Measurements from ENCODE around the gene TCF19.

Gene TCF19, protein sequence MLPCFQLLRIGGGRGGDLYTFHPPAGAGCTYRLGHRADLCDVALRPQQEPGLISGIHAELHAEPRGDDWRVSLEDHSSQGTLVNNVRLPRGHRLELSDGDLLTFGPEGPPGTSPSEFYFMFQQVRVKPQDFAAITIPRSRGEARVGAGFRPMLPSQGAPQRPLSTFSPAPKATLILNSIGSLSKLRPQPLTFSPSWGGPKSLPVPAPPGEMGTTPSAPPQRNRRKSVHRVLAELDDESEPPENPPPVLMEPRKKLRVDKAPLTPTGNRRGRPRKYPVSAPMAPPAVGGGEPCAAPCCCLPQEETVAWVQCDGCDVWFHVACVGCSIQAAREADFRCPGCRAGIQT

GRCh38 chr6:31158140-31158862 is at the start of gene TCF19:
TCF19 (plus strand) TSS chr6:31158589; CDS start chr6:31159470, 881 bp downstream.
- TF ChIP-seq, protein P1, sequence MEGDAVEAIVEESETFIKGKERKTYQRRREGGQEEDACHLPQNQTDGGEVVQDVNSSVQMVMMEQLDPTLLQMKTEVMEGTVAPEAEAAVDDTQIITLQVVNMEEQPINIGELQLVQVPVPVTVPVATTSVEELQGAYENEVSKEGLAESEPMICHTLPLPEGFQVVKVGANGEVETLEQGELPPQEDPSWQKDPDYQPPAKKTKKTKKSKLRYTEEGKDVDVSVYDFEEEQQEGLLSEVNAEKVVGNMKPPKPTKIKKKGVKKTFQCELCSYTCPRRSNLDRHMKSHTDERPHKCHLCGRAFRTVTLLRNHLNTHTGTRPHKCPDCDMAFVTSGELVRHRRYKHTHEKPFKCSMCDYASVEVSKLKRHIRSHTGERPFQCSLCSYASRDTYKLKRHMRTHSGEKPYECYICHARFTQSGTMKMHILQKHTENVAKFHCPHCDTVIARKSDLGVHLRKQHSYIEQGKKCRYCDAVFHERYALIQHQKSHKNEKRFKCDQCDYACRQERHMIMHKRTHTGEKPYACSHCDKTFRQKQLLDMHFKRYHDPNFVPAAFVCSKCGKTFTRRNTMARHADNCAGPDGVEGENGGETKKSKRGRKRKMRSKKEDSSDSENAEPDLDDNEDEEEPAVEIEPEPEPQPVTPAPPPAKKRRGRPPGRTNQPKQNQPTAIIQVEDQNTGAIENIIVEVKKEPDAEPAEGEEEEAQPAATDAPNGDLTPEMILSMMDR (IDR thresholded peaks at IDR 0.05; ENCODE audit: poor library complexity, severe bottlenecking), result no peak
- peak; percentile 97 for DNase-seq (ENCODE audit: low spot score)
- peak within 1 kb of the TSS; percentile 52 for H3K4me3 ChIP-seq (ENCODE audit: severe bottlenecking)

GRCh38 chr6:31110825-31111582 is 47.4 kb upstream of the TCF19 start:
- no peak overlapping the region for H3K27ac ChIP-seq (ENCODE audit: poor library complexity, severe bottlenecking)
- no peaks in the 10 kb centered on the region for H3K27me3 ChIP-seq (ENCODE audit: insufficient read depth, poor library complexity, severe bottlenecking)
- H3K4me1 ChIP-seq (ENCODE audit: insufficient read depth, poor library complexity, severe bottlenecking), result peaks cover 16% of the 10 kb centered on the region
- TF ChIP-seq, protein P1 (IDR thresholded peaks at IDR 0.05; ENCODE audit: poor library complexity, severe bottlenecking), result no peak
- ATAC-seq (ENCODE audit: low read depth) (no peak), DNase-seq (ENCODE audit: low spot score) (no peak)
- H3K36me3 ChIP-seq (ENCODE audit: low read depth), result no peaks in the 10 kb centered on the region
- no peak overlapping the region for H3K4me3 ChIP-seq (ENCODE audit: severe bottlenecking)
- no peaks in the 10 kb centered on the region for H3K9me3 ChIP-seq (ENCODE audit: severe bottlenecking)

More at GRCh38 chr6:31158140-31158862, at the start of gene TCF19:
- Histone ChIP-seq H3K9me3 (ENCODE audit: severe bottlenecking) (no peaks in the 10 kb centered on the region), H3K27ac (ENCODE audit: poor library complexity, severe bottlenecking) (peak within 1 kb of the TSS; percentile 62), H3K36me3 (ENCODE audit: low read depth) (peaks cover 59% of the 10 kb centered on the region), H3K27me3 (ENCODE audit: insufficient read depth, poor library complexity, severe bottlenecking) (no peaks in the 10 kb centered on the region), H3K4me1 (ENCODE audit: insufficient read depth, poor library complexity, severe bottlenecking) (peaks cover 3% of the 10 kb centered on the region)
- peak; percentile 90 for ATAC-seq (ENCODE audit: low read depth)

GRCh38 chr6:31111712-31112111 is 46.7 kb upstream of the TCF19 start:
- ATAC-seq (ENCODE audit: low read depth) (no peak), DNase-seq (ENCODE audit: low spot score) (no peak)
- no peaks in the 10 kb centered on the region for H3K9me3 ChIP-seq (ENCODE audit: severe bottlenecking)
- H3K4me1 ChIP-seq (ENCODE audit: insufficient read depth, poor library complexity, severe bottlenecking), result peaks cover 16% of the 10 kb centered on the region
- H3K36me3 ChIP-seq (ENCODE audit: low read depth), result no peaks in the 10 kb centered on the region; the same call in 1 of the 2 replicates
- TF ChIP-seq, protein P1 (IDR thresholded peaks at IDR 0.05; ENCODE audit: poor library complexity, severe bottlenecking), result no peak
- H3K27me3 ChIP-seq (ENCODE audit: insufficient read depth, poor library complexity, severe bottlenecking), result no peaks in the 10 kb centered on the region
- no peak overlapping the region for H3K27ac ChIP-seq (ENCODE audit: poor library complexity, severe bottlenecking)
- no peak overlapping the region for H3K4me3 ChIP-seq (ENCODE audit: severe bottlenecking)

GRCh38 chr6:31112478-31112877 is 45.9 kb upstream of the TCF19 start, which contains the start of gene C6orf15:
C6orf15 (minus strand) TSS chr6:31112575; CDS start chr6:31112555, 20 bp downstream.
- no peak for DNase-seq (ENCODE audit: low spot score)
- Histone ChIP-seq H3K36me3 (ENCODE audit: low read depth) (no peaks in the 10 kb centered on the region; the same call in 1 of the 2 replicates), H3K9me3 (ENCODE audit: severe bottlenecking) (no peaks in the 10 kb centered on the region), H3K27ac (ENCODE audit: poor library complexity, severe bottlenecking) (peak within 1 kb of the TSS; percentile 92), H3K4me1 (ENCODE audit: insufficient read depth, poor library complexity, severe bottlenecking) (peaks cover 16% of the 10 kb centered on the region), H3K27me3 (ENCODE audit: insufficient read depth, poor library complexity, severe bottlenecking) (no peaks in the 10 kb centered on the region), H3K4me3 (ENCODE audit: severe bottlenecking) (no peak within 1 kb of the TSS)
- no peak for ATAC-seq (ENCODE audit: low read depth)
- TF ChIP-seq, protein P1 (IDR thresholded peaks at IDR 0.05; ENCODE audit: poor library complexity, severe bottlenecking), result no peak
